ENCODE data around the gene ACTR6.
"Not testable (repeated sequence)": the region's sequence is repeated elsewhere in the genome, so short reads cannot be mapped to it uniquely, and the experiment has no call there.

ACTR6 gene

GRCh38 chr12:100234591-100235304 lies 34.1 kb downstream of the ACTR6 start:
- in situ Hi-C loops (cut with HindIII; ENCODE audit: low pct_unique_long_range_greater_than_20kb, low sequenced_read_pairs), result no loop called here
- peak; percentile 27 to 77 for DNase-seq (ENCODE audit: low read depth in 1 of 2, low spot score in 1 of 2)
- TF ChIP-seq JUND (IDR thresholded peaks at IDR 0.05; ENCODE audit: low read depth), result no peak

DNA sequence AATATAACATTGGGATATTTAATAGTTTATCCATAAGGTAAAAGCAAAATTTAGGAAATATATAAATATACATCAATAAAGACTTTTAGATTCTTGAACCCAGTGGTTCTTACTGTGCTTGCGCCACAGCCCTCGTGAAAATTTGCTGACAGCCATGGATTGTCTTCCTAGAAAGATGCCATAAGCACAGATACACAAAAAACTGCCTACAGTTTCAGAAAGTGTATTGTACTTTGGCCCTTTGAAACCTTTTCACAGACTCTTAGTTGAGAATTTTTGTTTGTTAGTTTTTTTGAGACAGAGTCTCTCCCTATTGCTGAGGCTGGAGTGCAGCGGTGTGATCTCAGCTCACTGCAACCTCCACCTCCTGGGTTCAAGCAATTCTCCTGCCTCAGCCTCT lies 38.2 kb downstream of the ACTR6 start:
- DNase-seq (ENCODE audit: low read depth in 1 of 2, low spot score in 1 of 2), result no peak
- no peak for TF ChIP-seq JUND (IDR thresholded peaks at IDR 0.05; ENCODE audit: low read depth)
- in situ Hi-C loops (cut with HindIII; ENCODE audit: low pct_unique_long_range_greater_than_20kb, low sequenced_read_pairs), result no loop called here

- in situ Hi-C loops (cut with HindIII; ENCODE audit: low pct_unique_long_range_greater_than_20kb, low sequenced_read_pairs), result no loop called here
These were observed 39.0 kb downstream of the ACTR6 start for GRCh38 chr12:100239589-100239988.

DNA sequence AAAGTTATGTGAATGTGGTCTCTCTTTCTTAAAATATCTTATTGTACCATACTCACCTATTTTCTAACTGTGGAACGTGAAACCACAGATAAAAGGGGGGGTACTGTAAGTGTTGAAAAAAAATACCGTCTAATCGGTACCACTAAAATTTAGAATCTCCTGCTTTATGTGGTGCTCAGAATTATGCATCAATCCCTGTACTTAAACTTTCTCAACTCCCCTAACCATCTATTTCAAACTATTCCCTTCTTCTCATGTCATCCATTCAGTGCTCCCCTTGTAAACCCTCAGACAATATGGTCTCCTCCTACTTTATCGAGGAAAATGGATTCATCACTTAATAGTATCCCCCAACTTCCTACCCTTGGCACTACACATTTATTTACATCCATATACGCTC lies 42.5 kb downstream of the ACTR6 start:
- in situ Hi-C loops (cut with HindIII; ENCODE audit: low pct_unique_long_range_greater_than_20kb, low sequenced_read_pairs), result no loop called here
- TF ChIP-seq JUND (IDR thresholded peaks at IDR 0.05; ENCODE audit: low read depth), result no peak

More at GRCh38 chr12:100239589-100239988, 39.0 kb downstream of the ACTR6 start:
- no peak for DNase-seq (ENCODE audit: low read depth in 1 of 2, low spot score in 1 of 2)
- no peak for TF ChIP-seq JUND (IDR thresholded peaks at IDR 0.05; ENCODE audit: low read depth)

DNA sequence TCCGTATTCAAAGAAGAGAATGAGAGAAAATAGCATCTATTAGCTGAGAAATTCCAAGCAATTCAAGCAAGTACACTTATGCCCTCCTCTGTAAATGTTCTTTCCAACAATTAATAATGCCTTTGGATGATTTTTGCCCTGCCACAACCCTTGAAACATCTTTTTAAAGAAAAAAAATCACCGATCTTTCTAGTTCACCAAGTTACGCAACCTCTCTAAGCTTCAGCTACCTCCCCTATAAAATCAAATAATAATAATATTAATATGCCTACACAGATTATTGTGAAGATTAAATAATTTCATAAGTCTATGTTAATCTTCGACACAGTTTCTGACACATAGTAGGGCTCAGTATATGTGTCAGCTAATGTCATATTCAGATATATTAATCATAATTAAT lies 47.1 kb downstream of the ACTR6 start:
- DNase-seq (ENCODE audit: low read depth in 1 of 2, low spot score in 1 of 2), result no peak
- in situ Hi-C loops (cut with HindIII; ENCODE audit: low pct_unique_long_range_greater_than_20kb, low sequenced_read_pairs), result no loop called here

More for the DNA sequence above, 42.5 kb downstream of the ACTR6 start:
- no peak for DNase-seq (ENCODE audit: low read depth in 1 of 2, low spot score in 1 of 2)

DNA sequence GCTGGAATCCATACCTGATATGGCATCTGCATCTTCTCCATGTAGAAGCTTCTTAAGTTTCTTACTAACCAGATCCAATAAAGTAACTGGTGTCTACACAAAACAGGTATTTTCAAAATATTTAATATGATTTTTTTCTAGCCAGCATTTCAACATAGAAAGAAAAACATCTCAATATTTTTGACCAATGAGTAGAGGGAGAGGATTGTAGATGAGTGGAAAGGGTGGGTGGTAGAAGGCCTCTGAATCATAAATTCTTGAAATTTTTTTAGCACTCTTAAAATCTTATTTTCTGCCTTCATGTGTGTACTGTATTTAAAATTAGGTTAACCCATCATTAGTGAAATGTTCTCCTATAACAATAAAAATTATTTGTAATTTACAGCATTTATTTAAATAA lies 48.3 kb downstream of the ACTR6 start:
- DNase-seq (ENCODE audit: low read depth in 1 of 2, low spot score in 1 of 2), result no peak
- in situ Hi-C loops (cut with HindIII; ENCODE audit: low pct_unique_long_range_greater_than_20kb, low sequenced_read_pairs), result no loop called here
- TF ChIP-seq JUND (IDR thresholded peaks at IDR 0.05; ENCODE audit: low read depth), result no peak

More for the DNA sequence above, 47.1 kb downstream of the ACTR6 start:
- TF ChIP-seq JUND (IDR thresholded peaks at IDR 0.05; ENCODE audit: low read depth), result no peak

DNA sequence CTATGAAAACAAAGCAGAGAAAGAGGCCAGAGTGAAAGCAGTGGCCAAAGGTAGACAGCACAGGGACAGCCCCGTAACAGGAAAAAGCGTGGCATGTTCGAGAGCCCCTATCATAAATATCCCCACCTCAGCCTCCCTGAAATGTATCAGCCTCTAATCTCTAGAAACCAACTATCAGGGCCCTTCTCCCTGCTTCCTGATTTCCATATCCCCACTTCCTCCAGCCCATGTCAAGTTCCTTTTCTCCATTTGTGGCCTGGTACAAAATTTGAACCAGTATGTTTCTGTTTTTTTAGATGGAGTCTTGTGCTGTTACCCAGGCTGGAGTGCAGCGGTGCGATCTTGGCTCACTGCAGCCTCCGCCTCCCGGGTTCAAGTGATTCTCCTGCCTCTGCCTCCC lies 49.3 kb downstream of the ACTR6 start:
- TF ChIP-seq JUND (IDR thresholded peaks at IDR 0.05; ENCODE audit: low read depth), result no peak
- DNase-seq (ENCODE audit: low read depth in 1 of 2, low spot score in 1 of 2), result no peak
- in situ Hi-C loops (cut with HindIII; ENCODE audit: low pct_unique_long_range_greater_than_20kb, low sequenced_read_pairs), result no loop called here

- no peak for DNase-seq (ENCODE audit: low read depth in 1 of 2, low spot score in 1 of 2)
- TF ChIP-seq JUND (IDR thresholded peaks at IDR 0.05; ENCODE audit: low read depth), result no peak
- in situ Hi-C loops (cut with HindIII; ENCODE audit: low pct_unique_long_range_greater_than_20kb, low sequenced_read_pairs), result no loop called here
These were observed 51.3 kb downstream of the ACTR6 start for GRCh38 chr12:100251917-100252316.

DNA sequence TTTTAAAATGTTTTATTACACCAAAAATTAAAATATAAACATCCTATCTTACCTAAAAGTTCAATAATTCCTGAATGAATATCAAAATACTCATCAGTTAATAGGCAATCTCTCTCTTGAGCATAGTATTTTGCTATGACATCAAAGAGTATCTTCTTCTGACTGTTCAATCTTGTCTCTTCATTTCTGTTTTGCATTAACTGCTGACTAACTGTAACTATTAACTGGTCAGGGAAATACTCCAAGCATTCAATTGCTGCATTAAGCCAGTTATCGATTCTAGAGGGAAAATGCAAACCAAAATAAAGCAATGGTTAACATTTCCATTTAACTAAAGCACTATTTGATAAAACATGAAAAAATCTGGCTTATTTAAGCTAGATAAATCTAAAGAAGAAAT lies 52.8 kb downstream of the ACTR6 start:
- in situ Hi-C loops (cut with HindIII; ENCODE audit: low pct_unique_long_range_greater_than_20kb, low sequenced_read_pairs), result no loop called here
- no peak for TF ChIP-seq JUND (IDR thresholded peaks at IDR 0.05; ENCODE audit: low read depth)
- no peak for DNase-seq (ENCODE audit: low read depth in 1 of 2, low spot score in 1 of 2)

DNA sequence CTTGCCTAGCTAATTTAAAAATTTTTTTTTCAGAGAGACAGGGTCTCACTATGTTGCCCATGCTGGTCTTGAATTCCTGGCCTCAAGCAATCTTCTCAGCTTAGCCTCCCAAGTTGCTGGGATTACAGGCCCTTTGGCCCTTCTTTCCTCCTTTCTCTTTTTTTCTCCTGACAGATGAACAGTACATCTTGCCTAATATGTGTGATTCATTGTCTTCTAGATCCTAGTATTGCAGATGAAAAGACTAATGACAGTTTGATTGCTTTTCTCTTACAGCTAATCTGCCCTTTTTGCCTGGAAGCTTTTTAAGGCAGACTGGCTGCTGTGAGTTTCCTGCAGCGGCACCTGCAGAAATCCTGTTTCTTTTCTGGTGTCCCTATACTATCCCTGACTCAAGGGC lies 54.3 kb downstream of the ACTR6 start:
- in situ Hi-C loops (cut with HindIII; ENCODE audit: low pct_unique_long_range_greater_than_20kb, low sequenced_read_pairs), result no loop called here
- no peak for TF ChIP-seq JUND (IDR thresholded peaks at IDR 0.05; ENCODE audit: low read depth)

DNA sequence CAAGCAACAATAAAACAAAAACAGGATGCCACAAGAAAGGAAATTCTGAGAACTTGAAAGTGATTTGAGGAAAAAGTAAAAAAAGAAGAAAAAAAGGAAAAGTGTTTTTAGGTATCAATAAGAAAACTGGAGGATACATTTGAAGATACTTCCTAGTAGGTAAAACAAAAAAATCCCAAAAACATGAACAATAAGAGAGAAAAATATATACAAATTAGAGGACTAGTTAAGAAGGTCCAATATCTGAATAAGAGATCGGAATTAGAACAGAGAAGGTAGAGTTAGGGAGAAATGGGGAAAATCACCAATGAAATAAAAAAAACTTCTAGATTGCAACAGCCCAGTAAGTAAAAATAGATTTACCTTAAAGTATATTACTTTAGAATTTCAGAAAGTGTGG lies 57.5 kb downstream of the ACTR6 start:
- DNase-seq (ENCODE audit: low read depth in 1 of 2, low spot score in 1 of 2), result no peak
- in situ Hi-C loops (cut with HindIII; ENCODE audit: low pct_unique_long_range_greater_than_20kb, low sequenced_read_pairs), result no loop called here
- TF ChIP-seq JUND (IDR thresholded peaks at IDR 0.05; ENCODE audit: low read depth), result no peak

More for the DNA sequence above, 54.3 kb downstream of the ACTR6 start:
- DNase-seq (ENCODE audit: low read depth in 1 of 2, low spot score in 1 of 2), result no peak

- in situ Hi-C loops (cut with HindIII; ENCODE audit: low pct_unique_long_range_greater_than_20kb, low sequenced_read_pairs), result no loop called here
- TF ChIP-seq JUND (IDR thresholded peaks at IDR 0.05; ENCODE audit: low read depth), result no peak
- DNase-seq (ENCODE audit: low read depth in 1 of 2, low spot score in 1 of 2), result no peak
These were observed 62.5 kb downstream of the ACTR6 start for GRCh38 chr12:100263131-100263530.

DNA sequence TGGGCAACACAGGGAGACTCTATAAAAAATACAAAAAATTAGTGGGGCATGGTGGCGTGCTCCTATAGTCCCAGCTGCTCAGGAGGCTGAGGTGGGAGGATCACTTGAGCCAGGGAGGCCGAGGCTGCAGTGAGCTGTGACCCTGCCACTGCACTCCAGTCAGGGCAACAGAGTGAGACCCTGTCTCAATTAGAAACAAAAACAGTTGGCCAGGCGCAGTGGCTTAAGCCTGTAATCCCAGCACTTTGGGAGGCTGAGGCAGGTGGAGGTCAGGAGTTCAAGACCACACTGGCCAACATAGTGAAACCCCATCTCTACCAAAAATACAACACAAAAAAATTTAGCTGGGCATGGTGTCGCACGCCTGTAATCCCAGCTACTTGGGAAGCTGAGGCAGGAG lies 64.5 kb downstream of the ACTR6 start:
- in situ Hi-C loops (cut with HindIII; ENCODE audit: low pct_unique_long_range_greater_than_20kb, low sequenced_read_pairs); DNase-seq (ENCODE audit: low read depth in 1 of 2, low spot score in 1 of 2): not testable (repeated sequence)

Measured in T47D (cell line).